Left cardiac atrium (tissue), 4 donors: Measurements from ENCODE around the gene ZBTB44. TPM values are rescaled to one million over a fixed set of nuclear protein-coding genes. Genes with fewer than 3 reads are reported as not detected.
"Not testable (repeated sequence)": the region's sequence is repeated elsewhere in the genome, so short reads cannot be mapped to it uniquely, and the experiment has no call there.

ENCODE experiments used
- ATAC-seq, 2 donors: fragments of 200-7000 bp; cut with Tn5 transposase; one replicate each; pipeline ENCODE4 v1.9.1; 2020; ENCODE audit warnings: mild to moderate bottlenecking in 2 of 2, moderate library complexity in 2 of 2
- DNase-seq: peaks from one replicate; pipeline ENCODE4 v3.0.0-alpha.2; 2020
- intact Hi-C, 2 donors: fragments of 100-400 bp; cut with DNase I; formaldehyde crosslinking; loops; one replicate each; pipeline versions ENCODE4 v1.14.1 to v1.15.1; 2022 to 2023
- total RNA-seq, 2 donors: library from RNA; stranded (reverse); fragmentation: NEBNext Ultra II Directional; extraction: Animal tissue kit (Norgen Biotek cat#: 25700); gene quantifications; one replicate each; pipeline ENCODE4 v1.2.1, GENCODE V29; 2021
- donor health status: DM: no; HTN: yes; CAD: no.
- donor health status: DM: no; HTN: yes; CAD: no; lungs with severe emphysema.
- donor health status: DM: yes; HTN: yes; CAD: no.
- donor health status: Dilated cardiomyopathy.

ZBTB44 gene
- total RNA-seq, 2 donors from 2014 or later = 37.5 to 40.7 TPM

DNA sequence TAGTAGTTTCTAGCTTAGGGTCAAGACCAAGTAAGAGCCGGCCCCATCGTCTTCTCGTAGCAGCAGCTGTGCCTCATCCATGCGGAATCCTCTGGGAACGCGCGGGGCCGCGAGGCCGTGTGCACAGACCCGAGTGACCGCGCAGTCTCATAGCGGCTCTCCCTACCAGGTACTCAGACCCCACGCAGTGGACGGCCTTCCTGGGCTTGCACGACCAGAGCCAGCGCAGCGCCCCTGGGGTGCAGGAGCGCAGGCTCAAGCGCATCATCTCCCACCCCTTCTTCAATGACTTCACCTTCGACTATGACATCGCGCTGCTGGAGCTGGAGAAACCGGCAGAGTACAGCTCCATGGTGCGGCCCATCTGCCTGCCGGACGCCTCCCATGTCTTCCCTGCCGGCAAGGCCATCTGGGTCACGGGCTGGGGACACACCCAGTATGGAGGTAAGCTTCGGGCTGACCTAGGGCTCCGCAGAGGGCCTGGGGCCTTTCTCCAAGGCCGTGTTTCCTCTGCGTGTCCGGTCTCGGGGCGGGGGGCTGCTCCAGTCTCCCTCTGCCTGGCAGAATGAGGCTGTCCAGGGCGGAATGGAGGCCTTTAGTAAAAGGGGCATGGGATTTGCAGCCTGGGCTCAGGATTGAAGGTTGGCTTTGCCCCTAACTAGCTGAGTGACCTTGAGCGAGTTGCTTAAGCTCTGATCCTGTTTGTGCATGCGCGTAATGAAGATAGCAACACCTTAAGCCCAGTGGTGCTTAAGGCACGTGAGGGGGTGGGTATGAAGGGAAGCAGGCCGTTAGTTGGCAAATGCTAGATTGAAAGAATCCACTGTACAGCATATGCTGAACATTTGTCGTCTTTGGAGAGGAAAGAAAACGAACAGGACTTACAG, 106.2 kb downstream of the ZBTB44 start:
- no peak for ATAC-seq

GRCh38 chr11:130206141-130206540, 108.6 kb downstream of the ZBTB44 start:
- intact Hi-C loops = no loop called here
- no peak for DNase-seq

More for the DNA sequence above, 106.2 kb downstream of the ZBTB44 start:
- intact Hi-C loops = no loop called here
- DNase-seq = no peak

DNA sequence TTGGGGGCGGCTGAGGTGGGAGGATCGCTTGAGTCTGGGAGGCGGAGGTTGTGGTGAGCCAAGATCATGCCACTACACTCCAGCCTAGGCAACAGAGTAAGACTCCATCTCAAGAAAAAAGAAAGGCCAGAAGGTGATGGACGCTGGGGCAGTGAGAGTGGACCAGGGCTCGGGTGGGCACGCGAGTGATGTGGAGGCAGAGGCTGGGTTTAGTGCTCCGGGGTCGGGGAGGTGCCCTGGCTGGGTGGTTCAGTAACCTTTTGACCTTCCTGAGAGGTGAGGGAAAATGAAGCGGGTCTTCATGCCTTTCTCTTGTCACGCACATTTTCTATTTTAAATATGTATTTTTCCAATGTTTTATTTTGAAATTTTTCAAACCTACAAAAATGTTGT, 110.0 kb downstream of the ZBTB44 start:
- intact Hi-C loops = no loop called here
- ATAC-seq (no peak), DNase-seq (no peak)

More at GRCh38 chr11:130206141-130206540, 108.6 kb downstream of the ZBTB44 start:
- no peak for ATAC-seq

- DNase-seq (no peak), ATAC-seq (no peak)
- intact Hi-C loops = no loop called here
These were observed 110.7 kb downstream of the ZBTB44 start for GRCh38 chr11:130203766-130204702.

- ATAC-seq (no peak), DNase-seq (no peak)
- intact Hi-C loops = no loop called here
These were observed 111.7 kb downstream of the ZBTB44 start for GRCh38 chr11:130202818-130203689.

GRCh38 chr11:130202009-130202817, 112.5 kb downstream of the ZBTB44 start:
- ATAC-seq (no peak), DNase-seq (no peak)
- intact Hi-C loops = no loop called here

- ATAC-seq = no peak
- intact Hi-C loops = no loop called here
- DNase-seq = no peak
These were observed 113.7 kb downstream of the ZBTB44 start for GRCh38 chr11:130201026-130201425.

DNA sequence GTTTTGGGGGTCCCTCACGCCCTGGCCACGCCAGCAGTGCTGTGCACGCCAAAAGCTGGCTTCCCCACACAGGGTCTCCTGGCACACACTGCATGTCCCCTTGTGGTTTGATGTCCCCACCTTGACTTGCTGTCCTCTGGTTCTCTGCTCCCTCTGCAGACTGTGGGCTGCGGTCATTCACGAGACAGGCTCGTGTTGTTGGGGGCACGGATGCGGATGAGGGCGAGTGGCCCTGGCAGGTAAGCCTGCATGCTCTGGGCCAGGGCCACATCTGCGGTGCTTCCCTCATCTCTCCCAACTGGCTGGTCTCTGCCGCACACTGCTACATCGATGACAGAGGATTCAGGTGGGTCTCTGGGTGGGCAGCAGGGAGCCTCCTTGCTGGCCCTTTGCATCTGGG, 114.9 kb downstream of the ZBTB44 start:
- no peak for DNase-seq
- no peak for ATAC-seq
- intact Hi-C loops = no loop called here

DNA sequence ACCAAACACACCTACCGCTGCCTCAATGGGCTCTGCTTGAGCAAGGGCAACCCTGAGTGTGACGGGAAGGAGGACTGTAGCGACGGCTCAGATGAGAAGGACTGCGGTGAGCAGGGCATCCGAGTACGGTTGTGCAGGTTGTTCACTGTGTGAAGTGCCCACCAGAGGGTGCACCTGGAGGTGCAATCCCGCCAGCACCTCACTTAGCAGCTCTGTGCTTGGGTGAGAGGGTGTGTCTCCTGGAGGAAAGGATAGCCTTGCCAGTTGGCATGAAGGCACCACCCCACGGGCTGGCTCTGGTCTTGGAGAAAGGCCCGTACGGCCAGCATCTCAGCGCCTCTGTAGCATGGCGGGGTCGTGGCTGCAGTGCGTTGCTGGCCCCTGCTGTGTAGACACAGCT, 115.8 kb downstream of the ZBTB44 start:
- intact Hi-C loops = no loop called here

GRCh38 chr11:130198292-130198691, 116.4 kb downstream of the ZBTB44 start:
- DNase-seq (no peak), ATAC-seq (no peak)
- intact Hi-C loops = no loop called here

More for the DNA sequence above, 115.8 kb downstream of the ZBTB44 start:
- no peak for ATAC-seq
- DNase-seq = no peak

GRCh38 chr11:130197386-130198035, 117.2 kb downstream of the ZBTB44 start:
- ATAC-seq = no peak
- DNase-seq = no peak
- intact Hi-C loops = no loop called here

- ATAC-seq = no peak
- DNase-seq = no peak
- intact Hi-C loops = no loop called here
These were observed 120.3 kb downstream of the ZBTB44 start for GRCh38 chr11:130194241-130195023.

GRCh38 chr11:130193551-130193950, 121.2 kb downstream of the ZBTB44 start:
- intact Hi-C loops, ATAC-seq, DNase-seq: not testable (repeated sequence)

DNA sequence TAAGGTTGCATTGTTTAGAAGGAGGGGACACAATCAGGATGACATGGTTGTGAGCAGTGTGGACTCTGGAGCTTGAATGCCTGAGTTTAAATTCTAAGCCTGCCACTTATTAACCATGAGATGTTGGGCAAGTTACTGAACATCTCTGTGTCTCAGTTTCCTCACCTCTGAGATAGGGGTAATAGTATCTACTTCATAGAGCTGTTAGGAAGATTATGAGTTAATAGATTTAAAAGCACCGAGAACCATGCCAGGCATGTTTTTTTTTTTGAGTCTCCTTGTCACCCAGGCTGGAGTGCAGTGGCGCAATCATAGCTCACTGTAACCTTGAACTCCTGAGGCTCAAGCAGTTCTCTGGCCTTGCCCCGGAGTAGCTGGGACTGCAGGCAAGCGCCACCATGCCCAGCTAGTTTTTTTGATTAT, 121.9 kb downstream of the ZBTB44 start:
- no peak for DNase-seq

GRCh38 chr11:130191896-130192295, 122.8 kb downstream of the ZBTB44 start:
- intact Hi-C loops = no loop called here
- ATAC-seq (no peak), DNase-seq (no peak)

More for the DNA sequence above, 121.9 kb downstream of the ZBTB44 start:
- intact Hi-C loops = no loop called here
- ATAC-seq = no peak

DNA sequence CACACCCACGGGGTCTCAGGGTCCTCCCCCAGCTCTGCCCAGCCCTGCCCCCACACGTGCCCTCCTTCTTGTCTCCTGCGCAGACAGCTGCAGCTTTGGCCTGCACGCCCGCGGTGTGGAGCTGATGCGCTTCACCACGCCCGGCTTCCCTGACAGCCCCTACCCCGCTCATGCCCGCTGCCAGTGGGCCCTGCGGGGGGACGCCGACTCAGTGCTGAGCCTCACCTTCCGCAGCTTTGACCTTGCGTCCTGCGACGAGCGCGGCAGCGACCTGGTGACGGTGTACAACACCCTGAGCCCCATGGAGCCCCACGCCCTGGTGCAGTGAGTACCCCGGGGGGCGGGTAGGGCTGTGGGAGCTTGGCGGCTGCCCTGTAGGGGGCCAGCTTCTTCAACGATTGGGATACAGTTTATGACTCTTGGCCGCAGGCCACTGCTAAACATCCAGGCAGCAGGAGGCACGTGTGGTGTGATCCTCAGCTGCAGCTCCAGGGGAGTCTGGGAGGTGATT, 124.3 kb downstream of the ZBTB44 start:
- no peak for ATAC-seq
- no peak for DNase-seq
- intact Hi-C loops = no loop called here
